HL-60 (cell line): ENCODE measurements around the gene TDRD10.

ENCODE experiments used
- POLR2AphosphoS5 ChIP-seq: IDR thresholded peaks from 2 replicates; pipeline ENCODE4 v1.6.1; 2012; ENCODE audit warnings: low read depth
- REST ChIP-seq: IDR thresholded peaks from 2 replicates; pipeline ENCODE4 v1.6.1; 2012; ENCODE audit warnings: low read depth; ENCODE audit not compliant: insufficient replicate concordance
- TF ChIP-seq, protein P1 (sequence below): IDR thresholded peaks from one replicate; pipeline ENCODE4 v1.5.1; 2011; ENCODE audit warnings: low read length, control low read depth, inconsistent platforms; ENCODE audit not compliant: insufficient read depth

DNA sequence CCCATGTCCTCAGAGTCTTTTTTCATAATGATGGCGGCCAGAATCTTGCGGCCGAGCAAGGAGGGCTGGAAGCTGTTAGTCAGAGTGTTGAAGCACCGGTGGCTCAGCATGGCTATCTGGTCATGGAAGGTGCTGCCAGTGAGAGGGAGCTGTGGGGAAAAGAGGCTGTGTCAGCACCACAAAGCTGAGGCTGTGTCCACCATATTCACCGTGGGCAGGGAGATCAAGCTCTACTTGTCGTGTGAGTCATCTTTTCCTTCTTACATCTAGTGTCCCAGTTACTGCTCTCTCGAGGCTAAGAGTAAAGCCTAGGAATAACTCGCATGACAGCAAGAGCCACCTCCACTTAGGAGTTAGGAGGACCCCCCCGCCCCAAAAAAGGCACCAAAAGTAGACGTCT lies 87.8 kb downstream of the TDRD10 start:
- TF ChIP-seq, protein P1, sequence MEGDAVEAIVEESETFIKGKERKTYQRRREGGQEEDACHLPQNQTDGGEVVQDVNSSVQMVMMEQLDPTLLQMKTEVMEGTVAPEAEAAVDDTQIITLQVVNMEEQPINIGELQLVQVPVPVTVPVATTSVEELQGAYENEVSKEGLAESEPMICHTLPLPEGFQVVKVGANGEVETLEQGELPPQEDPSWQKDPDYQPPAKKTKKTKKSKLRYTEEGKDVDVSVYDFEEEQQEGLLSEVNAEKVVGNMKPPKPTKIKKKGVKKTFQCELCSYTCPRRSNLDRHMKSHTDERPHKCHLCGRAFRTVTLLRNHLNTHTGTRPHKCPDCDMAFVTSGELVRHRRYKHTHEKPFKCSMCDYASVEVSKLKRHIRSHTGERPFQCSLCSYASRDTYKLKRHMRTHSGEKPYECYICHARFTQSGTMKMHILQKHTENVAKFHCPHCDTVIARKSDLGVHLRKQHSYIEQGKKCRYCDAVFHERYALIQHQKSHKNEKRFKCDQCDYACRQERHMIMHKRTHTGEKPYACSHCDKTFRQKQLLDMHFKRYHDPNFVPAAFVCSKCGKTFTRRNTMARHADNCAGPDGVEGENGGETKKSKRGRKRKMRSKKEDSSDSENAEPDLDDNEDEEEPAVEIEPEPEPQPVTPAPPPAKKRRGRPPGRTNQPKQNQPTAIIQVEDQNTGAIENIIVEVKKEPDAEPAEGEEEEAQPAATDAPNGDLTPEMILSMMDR = no peak
- TF ChIP-seq POLR2AphosphoS5 = no peak
- TF ChIP-seq REST = no peak
